GM21717 (cell line): Measurements from ENCODE around the gene SLC10A2.
A peak's percentile ranks its signal among the peaks of the same experiment; 100 is the strongest.
"Not testable (repeated sequence)": the region's sequence is repeated elsewhere in the genome, so short reads cannot be mapped to it uniquely, and the experiment has no call there.

Experiments
- ATAC-seq: cut with Tn5 transposase; IDR thresholded peaks from one replicate; pipeline ENCODE4 v1.9.1; 2021; ENCODE audit warnings: mild to moderate bottlenecking, moderate library complexity; ENCODE audit not compliant: unreplicated experiment

The SLC10A2 gene, protein sequence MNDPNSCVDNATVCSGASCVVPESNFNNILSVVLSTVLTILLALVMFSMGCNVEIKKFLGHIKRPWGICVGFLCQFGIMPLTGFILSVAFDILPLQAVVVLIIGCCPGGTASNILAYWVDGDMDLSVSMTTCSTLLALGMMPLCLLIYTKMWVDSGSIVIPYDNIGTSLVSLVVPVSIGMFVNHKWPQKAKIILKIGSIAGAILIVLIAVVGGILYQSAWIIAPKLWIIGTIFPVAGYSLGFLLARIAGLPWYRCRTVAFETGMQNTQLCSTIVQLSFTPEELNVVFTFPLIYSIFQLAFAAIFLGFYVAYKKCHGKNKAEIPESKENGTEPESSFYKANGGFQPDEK

DNA sequence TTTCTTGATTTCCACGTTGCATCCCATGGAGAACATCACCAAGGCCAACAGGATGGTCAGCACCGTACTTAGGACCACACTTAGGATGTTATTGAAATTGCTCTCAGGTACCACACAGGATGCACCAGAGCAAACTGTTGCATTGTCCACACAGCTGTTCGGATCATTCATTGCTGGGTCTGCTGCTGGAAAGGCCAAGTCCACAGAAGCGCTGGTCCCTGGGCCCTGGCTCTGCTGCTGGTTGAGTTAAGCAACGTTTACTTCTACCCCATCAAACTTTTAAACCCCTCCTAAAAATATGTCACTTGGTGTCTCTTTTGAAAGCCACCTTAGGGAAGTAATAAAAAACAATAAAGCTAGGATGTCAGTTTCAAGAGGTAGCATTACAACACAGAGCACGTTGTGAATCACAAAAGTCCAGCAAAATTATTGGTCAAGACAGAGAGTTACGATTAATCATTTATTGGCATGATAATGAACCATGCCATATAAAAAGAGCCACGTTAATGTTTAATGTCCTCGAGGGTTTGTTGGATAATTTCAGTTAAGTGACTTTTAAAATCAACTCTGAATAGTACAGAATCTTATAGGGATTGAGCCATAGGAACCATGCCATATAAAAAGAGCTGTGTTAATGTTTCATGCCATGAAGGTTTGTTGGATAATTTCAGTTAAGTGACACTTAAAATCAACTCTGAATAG, at the start of gene SLC10A2:
TSS of gene SLC10A2 (minus strand) at position 339 of the 702 bp plus-strand sequence. CDS start at position 171, 168 bp downstream.
- ATAC-seq, result no peak

DNA sequence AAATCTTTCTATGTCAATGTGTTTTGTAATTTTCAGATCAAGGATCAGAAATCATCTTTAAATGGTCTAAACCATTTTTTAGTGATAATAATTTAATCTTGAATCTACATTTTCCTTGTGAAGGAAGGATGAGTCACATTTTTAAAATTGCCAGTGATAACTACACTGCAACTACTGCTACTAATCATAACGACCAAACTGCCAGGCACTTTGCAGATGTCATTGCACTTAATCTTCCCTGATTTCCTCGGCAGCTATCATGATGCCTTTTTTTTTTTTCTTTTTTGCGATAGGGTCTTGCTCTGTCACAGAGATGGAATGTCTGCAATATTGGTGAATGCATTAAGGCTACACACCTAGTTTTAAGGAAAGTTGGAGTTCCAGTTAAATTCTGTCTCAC, 41.4 kb upstream of the SLC10A2 start:
- no peak for ATAC-seq

DNA sequence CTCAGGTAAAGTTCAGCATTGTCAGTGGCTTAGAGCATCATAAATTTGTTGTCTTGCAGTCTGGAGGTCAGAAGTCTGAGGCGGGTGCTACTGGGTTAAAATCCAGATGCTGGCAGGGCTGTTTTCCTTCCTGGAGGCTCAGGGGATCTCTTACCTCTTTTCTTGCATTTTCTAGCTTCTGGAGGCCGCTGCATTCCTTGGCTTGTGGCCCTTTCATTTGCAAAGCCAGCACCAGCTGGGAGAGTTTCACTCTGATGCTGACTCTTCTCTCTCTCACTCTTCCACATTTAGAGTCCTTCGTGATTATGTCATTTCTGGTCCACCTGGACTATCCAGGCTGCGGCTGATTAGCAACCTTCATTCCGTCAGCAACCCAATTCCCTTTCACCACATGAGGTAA, 38.1 kb upstream of the SLC10A2 start:
- no peak for ATAC-seq

DNA sequence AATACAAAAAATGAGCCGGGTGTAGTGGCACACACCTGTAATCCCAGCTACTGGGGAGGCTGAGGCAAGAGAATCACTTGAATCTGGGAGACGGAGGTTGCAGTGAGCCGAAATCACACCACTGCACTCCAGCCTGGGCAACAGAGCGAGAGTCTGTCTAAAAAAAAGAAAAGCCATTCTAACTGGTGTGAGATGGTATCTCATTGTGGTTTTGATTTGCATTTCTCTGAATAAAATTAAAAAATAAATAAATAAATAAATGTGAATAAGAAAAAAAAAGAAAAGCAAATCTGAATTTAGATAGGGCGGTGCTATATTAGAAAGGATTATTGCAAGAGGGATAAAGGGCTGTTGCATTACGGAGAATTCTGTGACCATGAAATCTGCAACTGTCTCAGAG, 37.2 kb upstream of the SLC10A2 start:
- not testable (repeated sequence) for ATAC-seq

DNA sequence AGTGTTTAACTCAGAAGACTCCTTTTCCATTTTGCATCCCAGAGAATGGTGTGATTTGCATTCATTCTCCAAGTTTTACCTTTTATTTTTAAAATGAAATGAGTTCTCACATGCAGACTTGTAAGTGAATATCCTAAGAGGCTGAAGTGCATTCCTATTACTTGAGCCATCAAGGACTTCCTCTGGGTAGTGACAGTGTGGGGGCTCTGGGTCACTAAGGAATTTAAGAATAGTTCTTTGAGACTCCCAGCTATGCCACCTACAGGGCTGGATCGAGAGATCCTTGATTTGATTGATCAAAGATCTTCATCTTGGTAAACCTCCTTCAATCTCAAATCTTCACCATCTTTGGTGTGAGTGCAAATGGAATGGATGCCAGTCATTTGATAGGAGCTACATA, 36.3 kb upstream of the SLC10A2 start:
- ATAC-seq, result no peak

DNA sequence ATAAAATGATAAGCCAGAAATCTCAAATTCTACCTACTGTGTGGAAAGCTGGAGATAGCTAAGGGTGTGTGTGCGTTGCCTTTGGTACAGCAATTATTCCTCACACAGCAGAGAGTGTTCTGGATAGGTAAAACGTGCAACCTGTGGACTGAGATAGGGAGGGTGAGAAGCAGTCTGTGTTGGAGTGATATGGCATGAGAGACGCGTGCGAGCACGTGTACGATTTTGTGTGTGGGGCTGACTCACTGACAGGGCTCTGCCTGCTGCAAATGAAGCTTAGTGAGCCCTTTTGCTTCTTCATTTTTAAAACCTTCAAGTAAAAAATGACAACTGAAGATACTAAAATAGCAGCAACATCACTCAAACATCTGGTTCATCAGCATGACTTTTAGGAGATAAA, 35.7 kb upstream of the SLC10A2 start:
- no peak for ATAC-seq

DNA sequence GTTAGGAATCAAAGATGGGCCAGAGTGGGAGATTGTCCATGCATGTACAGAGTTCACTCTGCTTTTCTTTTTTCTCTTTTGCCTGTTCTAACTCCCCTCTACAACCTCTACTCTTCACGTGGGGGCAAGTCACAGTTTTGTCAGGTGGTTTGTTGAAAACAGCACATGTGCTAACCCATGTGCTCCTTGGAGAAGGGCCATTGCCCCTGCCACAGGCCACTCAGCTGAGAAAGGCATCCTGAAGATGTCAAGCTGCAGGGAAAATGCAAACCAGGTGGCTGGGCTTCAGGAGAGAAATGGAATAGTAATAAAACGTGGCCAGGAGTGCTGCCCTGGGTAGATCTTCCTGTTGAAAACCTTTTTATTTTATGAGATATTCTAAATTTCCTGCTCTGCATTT, 35.3 kb upstream of the SLC10A2 start:
- ATAC-seq, result no peak

DNA sequence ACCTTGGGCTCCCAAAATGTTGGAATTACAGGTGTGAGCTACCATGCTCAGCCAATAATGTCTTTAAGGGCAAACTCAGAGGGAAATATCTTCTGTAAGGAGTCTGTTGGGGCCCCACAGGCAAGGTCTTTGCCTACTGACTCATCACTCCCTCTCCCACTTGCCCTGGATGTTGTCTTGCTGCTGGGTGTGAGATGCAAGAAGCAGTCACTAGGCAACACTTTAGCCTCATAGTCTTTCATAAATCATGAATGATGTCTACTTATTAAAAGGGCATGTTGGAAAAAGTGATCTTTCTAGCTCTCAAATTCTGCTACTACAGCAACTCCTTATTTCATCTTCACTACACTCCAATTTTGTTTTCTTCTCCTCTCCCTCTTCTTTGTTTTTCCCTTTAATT, 34.6 kb upstream of the SLC10A2 start:
- ATAC-seq, result no peak

DNA sequence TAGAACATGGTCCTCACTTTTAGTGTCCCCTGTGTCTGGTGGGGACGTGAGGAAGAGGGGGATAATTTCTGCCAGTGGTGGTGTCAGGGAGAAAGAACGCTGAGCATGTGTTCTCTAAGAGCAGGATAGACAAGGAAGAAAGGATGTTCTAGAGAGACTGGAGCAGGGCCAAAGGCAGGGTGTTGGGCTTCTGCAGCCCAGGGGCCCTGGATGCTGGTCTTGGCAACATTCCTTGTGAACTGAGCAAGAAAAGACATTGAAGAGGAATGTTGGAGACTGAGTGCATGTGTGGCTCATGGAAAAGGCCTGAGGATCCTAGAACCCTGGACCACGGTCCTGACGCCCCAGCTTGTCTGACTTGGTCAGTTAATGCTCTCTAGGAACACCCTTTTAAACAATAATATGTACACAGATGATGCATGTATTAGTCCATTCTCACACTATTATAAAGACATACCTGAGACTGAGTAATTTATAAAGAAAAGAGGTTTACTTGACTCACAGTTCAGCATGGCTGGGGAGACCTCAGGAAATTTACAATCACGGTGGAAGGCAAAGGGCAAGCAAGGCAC, 33.6 kb upstream of the SLC10A2 start:
- ATAC-seq, result no peak

DNA sequence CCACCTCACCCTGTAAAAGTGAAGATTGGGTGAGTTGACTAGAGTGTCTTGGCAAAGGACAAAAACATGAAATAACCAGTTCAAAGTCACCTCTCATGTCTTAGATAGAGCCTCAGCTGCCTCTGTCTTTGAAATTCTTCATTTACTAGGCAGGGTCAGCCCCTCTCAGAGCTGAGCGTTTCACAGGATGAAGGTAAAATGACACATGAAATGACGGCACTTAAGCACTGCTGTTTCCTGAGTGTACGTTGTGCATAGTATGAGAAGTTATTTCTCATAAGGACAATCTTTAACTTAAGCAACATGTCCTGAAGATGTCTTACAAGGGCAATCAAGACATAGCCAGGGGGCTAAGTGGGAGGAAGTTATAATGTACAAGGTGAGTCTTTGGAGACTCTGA, 32.3 kb upstream of the SLC10A2 start:
- ATAC-seq, result no peak

DNA sequence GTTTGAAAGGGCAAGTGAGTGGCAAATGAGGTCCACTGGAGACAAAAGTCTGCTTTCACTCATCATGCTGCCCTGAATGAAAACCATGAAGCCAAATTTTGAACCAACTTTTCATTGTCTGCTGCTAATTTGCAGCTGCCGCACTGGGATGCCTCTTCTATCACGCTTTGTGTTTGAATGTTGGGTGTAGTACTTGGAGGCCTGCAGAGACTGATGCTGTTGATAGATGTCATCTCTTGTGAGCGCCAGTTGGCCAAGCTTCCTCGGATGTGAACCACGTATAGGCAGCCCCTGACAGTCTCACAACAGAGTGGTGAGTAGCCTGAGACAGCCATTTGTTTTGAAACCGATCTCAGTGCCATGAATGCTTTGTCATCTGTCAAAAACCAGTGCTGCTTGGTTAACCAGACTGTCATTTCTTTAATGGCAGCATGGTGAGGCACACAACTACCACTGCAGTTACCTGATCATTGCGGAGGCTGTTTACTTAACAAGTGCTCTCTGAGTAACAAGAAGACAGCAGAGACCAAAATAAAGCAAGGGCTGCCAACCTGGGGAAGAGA, 31.2 kb upstream of the SLC10A2 start:
- ATAC-seq, result no peak

DNA sequence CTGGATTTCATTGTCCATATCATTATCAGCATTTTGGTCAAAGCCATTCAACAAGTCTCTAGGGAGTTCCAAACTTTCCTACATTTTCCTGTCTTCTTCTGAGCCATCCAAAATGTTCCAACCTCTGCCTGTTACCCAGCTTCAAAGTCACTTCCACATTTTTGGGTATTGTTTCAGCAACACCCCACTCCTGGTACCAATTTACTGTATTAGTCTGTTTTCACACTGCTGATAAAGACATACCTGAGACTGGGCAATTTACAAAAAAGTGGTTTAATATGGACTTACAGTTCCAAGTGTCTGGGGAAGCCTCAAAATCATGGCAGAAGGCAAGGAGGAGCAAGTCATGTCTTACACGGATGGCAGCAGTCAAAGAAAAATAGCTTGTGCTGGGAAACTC, 27.4 kb upstream of the SLC10A2 start:
- not testable (repeated sequence) for ATAC-seq

DNA sequence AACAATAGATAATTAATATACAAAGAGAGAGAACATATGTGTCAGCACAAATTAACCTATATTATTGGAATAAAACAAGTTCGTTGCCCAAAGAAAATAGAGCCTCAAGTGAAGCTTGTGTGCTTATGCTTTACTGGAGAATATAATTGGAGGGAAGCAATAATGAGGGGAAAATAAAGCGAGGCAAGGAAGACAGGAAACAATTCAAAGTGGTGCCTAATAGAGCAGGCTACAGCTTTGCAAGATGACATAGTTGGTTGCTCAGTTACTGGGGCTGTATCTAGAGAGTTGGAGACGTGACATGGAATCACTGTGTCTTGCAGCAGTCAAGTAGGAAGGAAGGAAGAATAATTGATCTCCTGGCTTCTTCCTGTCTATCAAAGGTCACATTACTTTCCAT, 21.1 kb upstream of the SLC10A2 start:
- ATAC-seq, result no peak

DNA sequence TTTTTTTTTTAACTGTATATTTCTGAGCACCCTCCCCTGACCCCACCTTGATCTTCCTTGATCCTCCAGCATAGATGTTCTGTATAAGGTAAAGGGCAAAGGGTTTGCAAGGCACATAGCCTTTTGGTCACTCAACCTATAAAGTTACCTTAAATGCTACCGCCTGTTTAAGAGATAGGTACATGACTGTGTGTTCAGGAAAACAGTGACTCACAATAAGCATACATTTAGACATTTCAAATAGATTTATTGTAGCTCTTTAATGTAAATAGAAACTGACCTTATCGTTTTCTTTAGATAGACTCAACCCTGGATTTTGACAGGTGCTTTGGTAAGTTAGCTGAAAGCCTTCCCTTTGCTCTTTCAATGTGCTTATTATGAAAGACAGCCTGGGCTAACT, 15.2 kb upstream of the SLC10A2 start:
- ATAC-seq, result no peak

DNA sequence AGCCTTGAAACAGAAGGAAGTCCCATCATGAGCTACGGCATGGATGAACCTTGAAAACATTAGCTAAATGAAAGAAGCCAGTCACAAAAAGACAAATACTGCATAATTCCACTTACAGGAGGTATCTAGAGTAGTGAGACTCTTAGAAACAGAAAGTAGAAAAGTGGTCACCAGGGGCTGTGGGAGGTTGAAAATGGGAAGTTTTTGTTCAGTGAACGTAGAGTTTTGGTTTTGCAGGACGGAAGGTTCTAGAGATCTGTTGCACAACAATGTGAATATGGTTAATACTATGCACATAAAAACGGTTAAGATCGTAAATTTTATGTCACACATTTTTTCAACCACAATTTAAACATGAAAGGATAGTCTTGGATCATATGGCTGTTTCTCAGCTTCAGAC, 11.9 kb upstream of the SLC10A2 start:
- peak; percentile 98 for ATAC-seq

DNA sequence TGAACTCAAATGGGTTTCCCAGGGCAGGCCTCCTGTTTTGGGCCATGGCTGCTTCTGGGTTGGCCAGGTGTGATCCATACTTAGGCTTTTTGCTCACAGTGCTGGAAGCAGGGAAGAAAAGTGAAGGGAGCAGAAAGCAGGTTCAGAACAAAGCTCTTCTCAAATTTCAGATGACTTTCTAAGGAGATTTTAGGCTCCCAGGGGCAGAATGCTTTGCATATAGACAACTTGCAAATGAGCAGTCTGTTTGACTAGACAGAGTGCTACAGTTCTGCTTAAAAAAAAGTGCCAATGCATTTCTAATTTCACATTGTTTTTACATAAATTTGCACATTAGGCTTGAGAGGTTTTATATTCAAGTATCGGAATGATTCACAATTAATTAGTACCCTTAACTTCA, 2.6 kb upstream of the SLC10A2 start:
- no peak for ATAC-seq

DNA sequence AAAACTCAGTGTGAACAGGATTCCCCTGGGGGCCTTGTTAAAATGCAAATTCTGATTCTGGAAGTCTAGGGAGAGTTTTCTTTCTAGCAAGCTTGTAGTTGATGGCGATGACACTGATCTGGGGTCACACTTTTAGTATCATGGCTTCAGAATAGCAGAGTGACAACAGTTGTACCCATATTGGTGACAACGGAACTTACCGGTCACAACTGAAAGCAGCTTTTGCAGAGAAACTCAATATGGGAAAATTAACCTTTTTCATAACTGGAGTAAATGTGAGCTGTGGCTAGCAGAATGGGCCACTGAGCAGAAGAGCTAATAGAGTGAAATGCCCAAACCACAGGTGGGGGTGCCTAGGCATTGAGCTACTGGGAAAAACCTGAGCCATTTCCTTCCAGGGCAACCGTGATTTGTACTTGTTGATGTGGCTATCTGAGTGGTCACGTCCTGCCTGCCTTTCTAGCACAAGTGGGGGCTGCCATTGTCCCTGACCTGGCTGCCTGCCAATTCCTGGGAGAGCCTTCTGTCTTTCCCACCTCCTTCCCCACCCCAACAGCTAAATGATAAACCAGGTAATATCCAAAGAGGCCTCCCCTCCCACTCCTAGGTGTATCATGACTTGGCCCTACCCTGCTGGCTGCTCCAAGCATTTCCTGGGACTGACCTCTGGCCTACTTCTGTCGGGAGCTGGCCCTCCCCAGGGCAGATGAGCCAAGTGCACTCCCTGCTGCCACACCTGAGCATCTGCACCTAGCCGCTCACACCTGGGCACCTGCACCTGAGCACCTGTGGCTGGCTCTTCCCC, 1.7 kb upstream of the SLC10A2 start:
- ATAC-seq, result peak; percentile 62

DNA sequence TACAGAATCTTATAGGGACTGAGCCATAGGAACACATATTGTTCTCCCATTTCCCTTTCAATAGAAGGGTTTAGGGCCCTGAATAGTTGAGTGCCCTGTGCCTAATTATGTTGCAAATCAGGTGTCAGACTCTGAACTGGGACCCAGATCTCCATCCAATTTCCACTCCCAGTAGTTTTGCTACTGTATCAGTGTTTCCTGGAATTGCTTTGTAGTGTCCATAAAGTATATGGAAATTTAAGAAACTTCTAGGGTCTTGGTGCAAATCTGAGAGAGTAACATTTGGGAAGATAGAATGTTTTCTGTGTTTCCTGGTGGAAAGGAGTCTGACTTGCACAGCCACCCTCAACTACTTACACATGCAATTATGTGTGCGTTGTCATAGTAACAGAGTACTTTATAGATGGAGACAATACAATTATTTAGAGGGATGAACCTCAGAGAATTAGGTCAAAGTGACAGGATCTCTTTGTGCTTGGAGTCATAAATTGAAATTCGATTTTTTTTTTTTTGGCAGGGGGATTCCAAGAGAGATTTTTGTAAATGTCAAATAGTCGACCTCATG, 646 bp upstream of the SLC10A2 start:
- no peak for ATAC-seq

DNA sequence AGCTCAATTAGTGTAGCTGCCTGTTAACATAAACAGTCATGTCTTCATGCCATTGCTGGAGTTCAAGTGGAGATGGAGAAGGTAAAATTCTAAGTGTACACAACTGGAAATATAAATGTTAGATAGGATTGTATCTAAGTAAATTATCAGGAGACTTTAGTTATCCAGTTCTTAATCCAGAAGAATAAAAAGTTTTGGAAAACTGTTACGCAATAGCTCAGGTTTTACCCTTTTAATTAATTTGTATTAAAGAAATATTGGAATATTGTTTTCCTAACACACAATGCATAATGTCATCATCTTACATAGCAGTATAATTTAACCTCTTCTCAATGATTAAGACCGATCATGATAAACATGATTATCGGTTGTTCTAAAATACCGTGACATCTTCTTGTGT, 2.8 kb downstream of the SLC10A2 start:
- no peak for ATAC-seq

DNA sequence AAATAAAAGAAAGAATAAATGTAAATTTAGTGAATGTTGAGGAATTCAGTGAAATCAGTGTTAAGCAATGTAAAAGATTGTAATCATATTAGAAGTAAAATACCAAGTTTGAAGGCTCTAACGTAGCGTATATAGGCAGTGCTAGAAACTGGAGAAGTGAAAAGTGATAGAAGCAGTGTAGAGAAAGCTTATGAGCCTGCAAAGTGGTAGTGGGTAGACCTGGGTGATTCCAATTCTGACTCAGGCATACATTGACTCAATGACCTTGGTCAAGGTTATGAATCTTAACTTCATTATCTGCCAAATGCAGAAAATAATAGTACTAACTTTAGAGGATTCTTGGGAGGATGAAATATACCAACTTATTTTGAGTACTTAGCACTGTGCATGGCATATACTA, 4.1 kb downstream of the SLC10A2 start:
- ATAC-seq, result no peak

DNA sequence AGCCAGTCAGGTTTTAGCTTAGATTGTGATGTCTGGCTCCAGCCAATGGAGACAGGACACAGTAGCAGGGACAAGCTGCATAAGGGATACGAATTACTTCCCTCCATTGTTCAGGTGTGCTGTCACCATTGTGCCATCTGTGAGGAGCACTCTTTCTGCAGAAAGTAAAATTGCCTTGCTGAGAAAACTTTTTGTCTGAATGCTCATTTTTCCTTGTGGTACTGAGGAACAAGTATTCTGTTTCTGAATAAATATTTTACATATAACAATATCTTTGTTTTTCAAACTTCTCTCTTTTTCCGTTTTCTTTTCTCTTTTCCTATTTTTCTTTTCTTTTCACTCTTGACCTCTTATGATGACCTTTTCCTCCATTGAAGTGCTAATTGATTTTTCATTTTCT, 10.2 kb downstream of the SLC10A2 start:
- ATAC-seq, result no peak
